NCI-H2227 (cell line): Measurements from ENCODE around the gene CTTNBP2NL.
A peak's percentile ranks its signal among the peaks of the same experiment; 100 is the strongest.

Experiments used
- DNase-seq: peaks from one replicate; lab custom pipeline; 2025; ENCODE audit not compliant: unreplicated experiment; lab: John Stamatoyannopoulos, UW

Gene CTTNBP2NL

GRCh38 chr1:112395821-112396652 is at the start of gene CTTNBP2NL:
Gene CTTNBP2NL (plus strand): TSS chr1:112396214. CDS start chr1:112416166, 19,952 bp downstream.
- peak; percentile 99 for DNase-seq

- no peak for DNase-seq
Observed at GRCh38 chr1:112346801-112347350, 49.1 kb upstream of the CTTNBP2NL start.

- peak; percentile 27 for DNase-seq
Observed at GRCh38 chr1:112356765-112357164, 39.2 kb upstream of the CTTNBP2NL start.

GRCh38 chr1:112357467-112357866 is 38.5 kb upstream of the CTTNBP2NL start:
- DNase-seq = no peak

- no peak for DNase-seq
Observed at GRCh38 chr1:112358061-112358770, 37.8 kb upstream of the CTTNBP2NL start.

GRCh38 chr1:112358798-112359408 is 37.1 kb upstream of the CTTNBP2NL start:
- DNase-seq = peak; percentile 47

GRCh38 chr1:112359961-112360767 is 35.9 kb upstream of the CTTNBP2NL start:
- DNase-seq = no peak

- no peak for DNase-seq
Observed at GRCh38 chr1:112363636-112364035, 32.4 kb upstream of the CTTNBP2NL start.

- no peak for DNase-seq
Observed at GRCh38 chr1:112368198-112368597, 27.8 kb upstream of the CTTNBP2NL start.

GRCh38 chr1:112369392-112370285 is 26.4 kb upstream of the CTTNBP2NL start:
- peak; percentile 90 for DNase-seq

GRCh38 chr1:112370996-112371395 is 25.0 kb upstream of the CTTNBP2NL start:
- DNase-seq = no peak

- no peak for DNase-seq
Observed at GRCh38 chr1:112371775-112372174, 24.2 kb upstream of the CTTNBP2NL start.

- DNase-seq = no peak
Observed at GRCh38 chr1:112373806-112374205, 22.2 kb upstream of the CTTNBP2NL start.

- no peak for DNase-seq
Observed at GRCh38 chr1:112375701-112376100, 20.3 kb upstream of the CTTNBP2NL start.

GRCh38 chr1:112380356-112380755 is 15.7 kb upstream of the CTTNBP2NL start:
- no peak for DNase-seq

GRCh38 chr1:112381324-112382076 is 14.5 kb upstream of the CTTNBP2NL start:
- no peak for DNase-seq

- DNase-seq = no peak
Observed at GRCh38 chr1:112383759-112384370, 12.1 kb upstream of the CTTNBP2NL start.

GRCh38 chr1:112386024-112386723 is 9.8 kb upstream of the CTTNBP2NL start:
- no peak for DNase-seq
